Measurements from ENCODE around the gene CHRFAM7A. TPM values are rescaled to one million over a fixed set of nuclear protein-coding genes. Genes with fewer than 3 reads are reported as not detected.
"Not testable (repeated sequence)": the region's sequence is repeated elsewhere in the genome, so short reads cannot be mapped to it uniquely, and the experiment has no call there.

CHRFAM7A gene
- total and polyA plus RNA-seq, 2 of the 8 experiments (the other 6 are each of a cell fraction or from before 2014, with no cell fraction given): 3.1 to 3.3 TPM

- H2BK15ac ChIP-seq (ENCODE audit: low read length): 0 out of 2 replicates have a peak overlapping the region, but pooled peaks have one; percentile 10
- H3K23me2 ChIP-seq (ENCODE audit: low read depth, low read length); H3K18ac ChIP-seq (ENCODE audit: extremely low read depth, low read length); CTCF ChIA-PET (ENCODE audit: partially characterized antibody); H4K91ac ChIP-seq (replicated peaks; ENCODE audit: insufficient read length, low read length); H2BK12ac ChIP-seq (ENCODE audit: low read depth, low read length); H3K9me3 ChIP-seq (ENCODE audit: insufficient read depth in 2 of 2, low read depth in 1 of 2, low read length in 1 of 2); DNase-seq (ENCODE audit: low read depth in 1 of 2, low spot score in 2 of 2); H3K14ac ChIP-seq (ENCODE audit: insufficient read length); H3K36me3 ChIP-seq (ENCODE audit: control insufficient read depth in 2 of 4, insufficient read depth in 4 of 4, low read length in 3 of 4); H4K5ac ChIP-seq (ENCODE audit: insufficient read length, low read depth, low read length); H3K23ac ChIP-seq (ENCODE audit: insufficient read length); POLR2A ChIA-PET (ENCODE audit: partially characterized antibody); H4K20me1 ChIP-seq (replicated peaks in 1 of 2; ENCODE audit: control insufficient read depth in 1 of 2, insufficient read depth in 2 of 2, low read length in 2 of 2); H3K79me1 ChIP-seq (ENCODE audit: low read depth, low read length); H3K27ac ChIP-seq (ENCODE audit: low read depth, low read length); H3K4me1 ChIP-seq (replicated peaks in 1 of 4; ENCODE audit: control insufficient read depth in 3 of 4, insufficient read depth in 4 of 4, low read length in 3 of 4); H3K27me3 ChIP-seq (replicated peaks in 1 of 4; ENCODE audit: control insufficient read depth in 3 of 4, extremely low read depth in 1 of 4, insufficient read depth in 3 of 4, low read length in 3 of 4); H3K4me2 ChIP-seq (ENCODE audit: insufficient read depth in 1 of 2, low read depth in 2 of 2, low read length in 2 of 2); H2BK120ac ChIP-seq (replicated peaks; ENCODE audit: low read depth, low read length); H2BK20ac ChIP-seq (ENCODE audit: low read length); H3K79me2 ChIP-seq (ENCODE audit: control insufficient read depth in 1 of 2, insufficient read depth in 2 of 2, low read length in 2 of 2); FAIRE-seq; H4K8ac ChIP-seq (ENCODE audit: extremely low read depth, insufficient read depth, low read length); H2AFZ ChIP-seq (ENCODE audit: low read length); H3K4me3 ChIP-seq (ENCODE audit: extremely low read depth in 1 of 4, insufficient read depth in 2 of 4, low read depth in 3 of 4, low read length in 4 of 4): not testable (repeated sequence)
- peak overlapping the region in 1 of 4 experiments; percentile 54; a peak in 1 of 7 replicates for H3K9ac ChIP-seq (replicated peaks in 1 of 4; ENCODE audit: extremely low read depth in 1 of 4, low read depth in 3 of 4, low read length in 3 of 4)
- H3K56ac ChIP-seq (replicated peaks; ENCODE audit: insufficient read length, low read depth, low read length): peak overlapping the region; percentile 90
- peak overlapping the region; percentile 4; the same call in 1 of the 2 replicates for H2BK5ac ChIP-seq (ENCODE audit: low read depth, low read length)
- WGBS, 2 experiments (ENCODE audit: extremely low coverage in 1 of 2, insufficient coverage in 1 of 2, insufficient read length in 1 of 2, insufficient replicate concordance in 2 of 2, low coverage in 1 of 2, low lambda C conversion rate in 2 of 2, missing lambda C conversion rate in 1 of 2): 69% methylated on average over 2 of the region's 4 CpGs; no CpG with 5 or more reads in 1 of the 2 experiments
- H3K4ac ChIP-seq (replicated peaks; ENCODE audit: insufficient read length, low read depth, low read length): peak overlapping the region; percentile 5
- H2AK5ac ChIP-seq (ENCODE audit: low read depth, low read length): peak overlapping the region; percentile 59; the same call in 1 of the 2 replicates
Measured at GRCh38 chr15:30375872-30376271, 17.5 kb downstream of the CHRFAM7A start.

- CTCF ChIA-PET (ENCODE audit: partially characterized antibody); H4K91ac ChIP-seq (replicated peaks; ENCODE audit: insufficient read length, low read length): not testable (repeated sequence)
Measured at GRCh38 chr15:30374862-30375261, 18.5 kb downstream of the CHRFAM7A start.

More at GRCh38 chr15:30374862-30375261, 18.5 kb downstream of the CHRFAM7A start:
- H3K9ac ChIP-seq (replicated peaks in 1 of 4; ENCODE audit: extremely low read depth in 1 of 4, low read depth in 3 of 4, low read length in 3 of 4); H3K79me1 ChIP-seq (ENCODE audit: low read depth, low read length); H2BK12ac ChIP-seq (ENCODE audit: low read depth, low read length); H3K27me3 ChIP-seq (replicated peaks in 1 of 4; ENCODE audit: control insufficient read depth in 3 of 4, extremely low read depth in 1 of 4, insufficient read depth in 3 of 4, low read length in 3 of 4); H3K4me3 ChIP-seq (ENCODE audit: extremely low read depth in 1 of 4, insufficient read depth in 2 of 4, low read depth in 3 of 4, low read length in 4 of 4); H3K23ac ChIP-seq (ENCODE audit: insufficient read length); H2BK120ac ChIP-seq (replicated peaks; ENCODE audit: low read depth, low read length); H4K5ac ChIP-seq (ENCODE audit: insufficient read length, low read depth, low read length); H2BK20ac ChIP-seq (ENCODE audit: low read length); FAIRE-seq; H3K56ac ChIP-seq (replicated peaks; ENCODE audit: insufficient read length, low read depth, low read length); H2BK15ac ChIP-seq (ENCODE audit: low read length); H3K23me2 ChIP-seq (ENCODE audit: low read depth, low read length); POLR2A ChIA-PET (ENCODE audit: partially characterized antibody); H3K4ac ChIP-seq (replicated peaks; ENCODE audit: insufficient read length, low read depth, low read length); H2AFZ ChIP-seq (ENCODE audit: low read length); H3K4me2 ChIP-seq (ENCODE audit: insufficient read depth in 1 of 2, low read depth in 2 of 2, low read length in 2 of 2); H3K36me3 ChIP-seq (ENCODE audit: control insufficient read depth in 2 of 4, insufficient read depth in 4 of 4, low read length in 3 of 4); H2AK5ac ChIP-seq (ENCODE audit: low read depth, low read length); H3K4me1 ChIP-seq (replicated peaks in 1 of 4; ENCODE audit: control insufficient read depth in 3 of 4, insufficient read depth in 4 of 4, low read length in 3 of 4); H3K14ac ChIP-seq (ENCODE audit: insufficient read length); H4K8ac ChIP-seq (ENCODE audit: extremely low read depth, insufficient read depth, low read length); H3K18ac ChIP-seq (ENCODE audit: extremely low read depth, low read length); H3K27ac ChIP-seq (ENCODE audit: low read depth, low read length); H2BK5ac ChIP-seq (ENCODE audit: low read depth, low read length); H3K9me3 ChIP-seq (ENCODE audit: insufficient read depth in 2 of 2, low read depth in 1 of 2, low read length in 1 of 2); DNase-seq (ENCODE audit: low read depth in 1 of 2, low spot score in 2 of 2); H4K20me1 ChIP-seq (replicated peaks in 1 of 2; ENCODE audit: control insufficient read depth in 1 of 2, insufficient read depth in 2 of 2, low read length in 2 of 2); H3K79me2 ChIP-seq (ENCODE audit: control insufficient read depth in 1 of 2, insufficient read depth in 2 of 2, low read length in 2 of 2): not testable (repeated sequence)
- WGBS, 2 experiments (ENCODE audit: extremely low coverage in 1 of 2, insufficient coverage in 1 of 2, insufficient read length in 1 of 2, insufficient replicate concordance in 2 of 2, low coverage in 1 of 2, low lambda C conversion rate in 2 of 2, missing lambda C conversion rate in 1 of 2): 90% methylated on average over 3 of the region's 10 CpGs; no CpG with 5 or more reads in 1 of the 2 experiments
